Measurements from ENCODE around the gene DPM1.

DNA sequence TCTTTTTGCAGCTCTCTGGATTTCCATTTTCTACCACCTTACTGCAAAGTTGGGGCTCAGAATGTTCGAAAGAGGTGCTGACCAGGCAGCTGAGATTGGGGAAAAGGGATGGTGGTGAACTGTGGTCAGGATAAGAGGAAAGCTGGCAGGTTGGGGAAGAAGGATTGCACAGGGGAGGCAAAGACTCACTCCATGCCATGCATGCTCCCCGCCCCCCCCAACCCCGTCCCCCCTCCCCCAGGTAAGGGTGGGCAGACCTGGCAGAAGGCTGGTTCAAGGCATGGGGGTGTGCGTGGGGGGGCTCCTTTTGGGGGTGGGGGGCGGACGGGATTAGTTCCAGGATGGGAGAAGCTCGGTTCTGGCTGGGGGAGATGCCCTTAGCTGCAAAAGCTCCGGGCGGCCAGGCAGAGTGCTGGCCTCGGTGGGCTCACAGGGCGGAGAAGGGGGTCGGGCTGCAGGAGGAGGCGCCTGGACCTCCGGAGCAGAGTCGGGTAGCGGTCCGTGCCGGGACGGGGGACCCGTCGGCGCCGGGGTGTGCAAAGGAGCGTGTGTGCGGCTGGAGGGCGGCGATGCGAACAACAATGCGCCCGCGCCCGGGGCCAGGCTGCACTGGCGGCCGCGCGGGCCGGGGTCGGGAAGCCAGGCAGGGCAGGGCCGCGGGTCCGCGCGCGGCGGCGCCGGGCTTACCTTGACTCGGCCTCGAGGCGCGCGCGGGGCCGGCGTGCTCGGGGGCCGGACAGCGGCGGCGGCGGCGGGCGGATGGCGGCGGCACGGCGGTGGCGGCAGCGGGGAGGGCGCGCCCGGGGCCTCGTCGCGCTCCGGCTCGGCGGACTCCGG is 28.0 kb downstream of the DPM1 start:
- TF ChIP-seq, protein P1, sequence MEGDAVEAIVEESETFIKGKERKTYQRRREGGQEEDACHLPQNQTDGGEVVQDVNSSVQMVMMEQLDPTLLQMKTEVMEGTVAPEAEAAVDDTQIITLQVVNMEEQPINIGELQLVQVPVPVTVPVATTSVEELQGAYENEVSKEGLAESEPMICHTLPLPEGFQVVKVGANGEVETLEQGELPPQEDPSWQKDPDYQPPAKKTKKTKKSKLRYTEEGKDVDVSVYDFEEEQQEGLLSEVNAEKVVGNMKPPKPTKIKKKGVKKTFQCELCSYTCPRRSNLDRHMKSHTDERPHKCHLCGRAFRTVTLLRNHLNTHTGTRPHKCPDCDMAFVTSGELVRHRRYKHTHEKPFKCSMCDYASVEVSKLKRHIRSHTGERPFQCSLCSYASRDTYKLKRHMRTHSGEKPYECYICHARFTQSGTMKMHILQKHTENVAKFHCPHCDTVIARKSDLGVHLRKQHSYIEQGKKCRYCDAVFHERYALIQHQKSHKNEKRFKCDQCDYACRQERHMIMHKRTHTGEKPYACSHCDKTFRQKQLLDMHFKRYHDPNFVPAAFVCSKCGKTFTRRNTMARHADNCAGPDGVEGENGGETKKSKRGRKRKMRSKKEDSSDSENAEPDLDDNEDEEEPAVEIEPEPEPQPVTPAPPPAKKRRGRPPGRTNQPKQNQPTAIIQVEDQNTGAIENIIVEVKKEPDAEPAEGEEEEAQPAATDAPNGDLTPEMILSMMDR (IDR thresholded peaks at IDR 0.05), result no peak
- TF ChIP-seq POLR2A (IDR thresholded peaks at IDR 0.05), result no peak
